Heart right ventricle (tissue), 16 donors: ENCODE data around the gene PDHX. TPM values are rescaled to one million over a fixed set of nuclear protein-coding genes. Genes with fewer than 3 reads are reported as not detected.
A peak's percentile ranks its signal among the peaks of the same experiment; 100 is the strongest.

Experiments used
- ATAC-seq, 8 donors: fragments of 200-7000 bp; cut with Tn5 transposase; one replicate each; pipeline ENCODE4 v1.9.1; 2020; ENCODE audit warnings: mild to moderate bottlenecking in 8 of 8, moderate library complexity in 8 of 8, moderate number of reproducible peaks in 1 of 8
- DNase-seq, 2 donors: peaks; one replicate each; pipeline ENCODE4 v3.0.0-alpha.2; 2020
- H3K27ac ChIP-seq, 10 donors: fragments of 200-600 bp; sonication (generic) in 2 of 10; one replicate each; pipeline versions ENCODE4 v1.5.0 to v1.8.0; 2020 to 2022; ENCODE audit warnings: mild to moderate bottlenecking in 3 of 10
- H3K27me3 ChIP-seq, 7 donors: fragments of 200-600 bp; one replicate each; pipeline ENCODE4 v1.8.0; 2021 to 2022; ENCODE audit warnings: mild to moderate bottlenecking in 2 of 7
- H3K36me3 ChIP-seq, 9 donors: fragments of 200-600 bp; sonication (generic) in 1 of 9; one replicate each; pipeline versions ENCODE4 v1.5.0 to v1.8.0; 2020 to 2022; ENCODE audit warnings: mild to moderate bottlenecking in 2 of 9
- H3K4me1 ChIP-seq, 9 donors: fragments of 200-600 bp; sonication (generic) in 1 of 9; one replicate each; pipeline versions ENCODE4 v1.5.0 to v1.8.0; 2020 to 2022; ENCODE audit warnings: mild to moderate bottlenecking in 4 of 9
- H3K4me3 ChIP-seq, 10 donors: fragments of 200-600 bp; sonication (generic) in 2 of 10; one replicate each; pipeline versions ENCODE4 v1.5.0 to v1.8.0; 2020 to 2022; ENCODE audit warnings: mild to moderate bottlenecking in 7 of 10, moderate library complexity in 2 of 10
- H3K9me3 ChIP-seq, 11 donors: fragments of 200-600 bp in 10 of 11; sonication (generic) in 2 of 11; one replicate each; pipeline versions ENCODE4 v1.5.0 to v1.8.0; 2013 to 2022; ENCODE audit warnings: mild to moderate bottlenecking in 2 of 11, control low read depth in 1 of 11, moderate library complexity in 1 of 11
- CTCF ChIP-seq, 9 donors: fragments of 200-600 bp; sonication (generic) in 2 of 9; IDR thresholded peaks; one replicate each; pipeline versions ENCODE4 v1.5.0 to v1.8.0; 2021 to 2022; ENCODE audit warnings: antibody characterized with exemption in 9 of 9, mild to moderate bottlenecking in 5 of 9, moderate library complexity in 1 of 9
- WGBS, 2 donors: extraction: QIAGEN DNeasy Blood & Tissue Kit; methylation state at CpG; one replicate each; pipeline ENCODE4 v1.1.7; 2013; ENCODE audit warnings: inconsistent platforms in 1 of 2; 5-methylcytosine and 5-hydroxymethylcytosine counted together
- intact Hi-C, 10 donors: fragments of 100-400 bp; cut with DNase I; formaldehyde crosslinking; loops; one replicate each; pipeline versions ENCODE4 v1.11.1 to v1.14.2; 2022
- polyA plus RNA-seq, 2 donors: library from polyadenylated mRNA; stranded (reverse); fragments of 200-250 nt; gene quantifications; one replicate each; pipeline ENCODE4 v1.2.3, GENCODE V29; 2013
- total RNA-seq, 10 donors: library from RNA; stranded (reverse); fragmentation: NEBNext Ultra II Directional in 3 of 10; extraction: Animal tissue kit (Norgen Biotek cat#: 25700) in 3 of 10; gene quantifications; one replicate each; pipeline versions ENCODE4 v1.2.1 to v1.2.4, GENCODE V29; 2021 to 2023
- donor health status: Arrhythmogenic right ventricular cardiomyopathy.
- donor health status: ischemic (EF 13 %, LVEDD 7.1; RV severe dilation, severe dysfunction).
- donor health status: healthy with polysubstance abuse.
- donor health status: DM: no; HTN: yes; CAD: no.
- donor health status: DM: no; HTN: no; CAD: no.
- donor health status: ischemic (EF 25% LVEDD 6.9; RV normal size, moderate dysfunction).
- donor health status: ischemic (EF 25% LVEDD 5.7; RV mildly dilated, moderate dysfunction).
- donor health status: healthy.
- donor health status: DM: yes; HTN: yes; CAD: no.
- donor health status: Ischemic cardiomyopathy.
- donor health status: ischemic (EF 35%, LVEDD 5.7; RV mildly dilated, moderate dysfunction).
- donor health status: nonischemic (EF 11% LVEDD 7.7; RV severe dilation, severe dysfunction).
- donor health status: DM: yes; HTN: yes; CAD: no.
- donor health status: PGD.
- donor health status: ischemic (EF 29% LVEDD 5.4; RV normal size, mild dysfunction).
- donor health status: nonischemic (EF 23%, LVEDD 6.1; RV moderate dilation, normal function).

Gene PDHX
- total and polyA plus RNA-seq, 12 donors = 52.7 to 203 (median 171) TPM

GRCh38 chr11:35033011-35033410 is 116.6 kb downstream of the PDHX start:
- ATAC-seq (no peak), DNase-seq (no peak)
- 86% methylated on average over 6 of the region's 6 CpGs for WGBS, 2 donors
- Histone ChIP-seq H3K27ac (no peak overlapping the region), H3K4me3 (no peak overlapping the region), H3K9me3 (peaks cover 0 to 2% (median 0%) of the 10 kb centered on the region in 11 donors), H3K27me3 (no peaks in the 10 kb centered on the region), H3K4me1 (peaks cover 0 to 44% (median 18%) of the 10 kb centered on the region in 9 donors), H3K36me3 (no peaks in the 10 kb centered on the region)
- no peak for TF ChIP-seq CTCF (IDR thresholded peaks at IDR 0.05)
- intact Hi-C loops = no loop called here

GRCh38 chr11:35034401-35034800 is 118.0 kb downstream of the PDHX start:
- peaks cover 0 to 44% (median 18%) of the 10 kb centered on the region in 9 donors for H3K4me1 ChIP-seq
- no peak overlapping the region for H3K4me3 ChIP-seq
- no peak for TF ChIP-seq CTCF (IDR thresholded peaks at IDR 0.05)
- intact Hi-C loops = no loop called here
- ATAC-seq = no peak
- WGBS, 2 donors = 95 to 96% methylated on average over 3 of the region's 3 CpGs
- H3K9me3 ChIP-seq = no peaks in the 10 kb centered on the region
- H3K27ac ChIP-seq = no peak overlapping the region
- no peaks in the 10 kb centered on the region for H3K27me3 ChIP-seq
- no peak for DNase-seq
- H3K36me3 ChIP-seq = no peaks in the 10 kb centered on the region

GRCh38 chr11:35035894-35036408 is 119.5 kb downstream of the PDHX start:
- intact Hi-C loops = no loop called here
- 70 to 83% methylated on average over 3 of the region's 3 CpGs for WGBS, 2 donors

GRCh38 chr11:35036639-35037038 is 120.2 kb downstream of the PDHX start:
- WGBS, 2 donors = 33 to 39% methylated on average over 3 of the region's 3 CpGs

More at GRCh38 chr11:35035894-35036408, 119.5 kb downstream of the PDHX start:
- H3K9me3 ChIP-seq = no peaks in the 10 kb centered on the region
- H3K36me3 ChIP-seq = no peaks in the 10 kb centered on the region
- TF ChIP-seq CTCF (IDR thresholded peaks at IDR 0.05) = no peak
- H3K4me3 ChIP-seq = no peak overlapping the region
- H3K4me1 ChIP-seq = peaks cover 0 to 34% (median 9%) of the 10 kb centered on the region in 9 donors
- ATAC-seq (peak in 7 of 8 donors; percentile 27 to 77 (median 47)), DNase-seq (peak in 1 of 2 donors; percentile 17)
- H3K27me3 ChIP-seq = no peaks in the 10 kb centered on the region
- H3K27ac ChIP-seq = peak overlapping the region in 1 of 10 donors; percentile 75

More at GRCh38 chr11:35036639-35037038, 120.2 kb downstream of the PDHX start:
- Histone ChIP-seq H3K4me3 (no peak overlapping the region), H3K27ac (peak overlapping the region in 1 of 10 donors; percentile 75), H3K4me1 (peaks cover 0 to 35% (median 6%) of the 10 kb centered on the region in 9 donors), H3K36me3 (no peaks in the 10 kb centered on the region), H3K9me3 (no peaks in the 10 kb centered on the region), H3K27me3 (no peaks in the 10 kb centered on the region)
- no peak for ATAC-seq
- intact Hi-C loops = no loop called here
- no peak for TF ChIP-seq CTCF (IDR thresholded peaks at IDR 0.05)
- DNase-seq = no peak
